ENCODE data around the gene ABCA3. TPM values are rescaled to one million over a fixed set of nuclear protein-coding genes. Genes with fewer than 3 reads are reported as not detected.
A peak's percentile ranks its signal among the peaks of the same experiment; 100 is the strongest.
"Not testable (repeated sequence)": the region's sequence is repeated elsewhere in the genome, so short reads cannot be mapped to it uniquely, and the experiment has no call there.

The ABCA3 gene
- total RNA-seq, 1 experiment from 2014 or later, result not detected

DNA sequence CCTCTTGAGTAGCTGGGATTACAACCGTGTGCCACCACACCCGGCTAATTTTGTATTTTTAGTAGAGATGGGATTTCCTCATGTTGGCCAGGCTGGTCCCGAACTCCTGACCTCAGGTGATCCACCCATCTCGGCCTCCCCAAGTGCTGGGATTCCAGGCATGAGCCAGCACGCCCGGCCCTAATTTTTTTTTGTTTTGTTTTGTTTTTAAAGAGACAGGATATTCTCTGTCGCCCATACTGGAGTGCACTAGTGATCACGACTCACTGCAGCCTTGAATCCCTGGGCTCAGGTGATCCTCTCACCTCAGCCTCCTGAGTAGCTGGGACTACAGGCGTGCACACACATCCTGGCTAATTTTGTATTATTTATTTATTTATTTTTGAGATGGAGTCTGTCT is 100.2 kb downstream of the ABCA3 start:
- H3K36me3 ChIP-seq, result peaks cover 79% of the 10 kb centered on the region
- not testable (repeated sequence) for H3K4me1 ChIP-seq (replicated peaks); DNase-seq (ENCODE audit: low read depth in 1 of 2, low spot score in 2 of 2); H3K27ac ChIP-seq; H3K4me3 ChIP-seq; H3K27me3 ChIP-seq (replicated peaks); H3K9me3 ChIP-seq (replicated peaks)

DNA sequence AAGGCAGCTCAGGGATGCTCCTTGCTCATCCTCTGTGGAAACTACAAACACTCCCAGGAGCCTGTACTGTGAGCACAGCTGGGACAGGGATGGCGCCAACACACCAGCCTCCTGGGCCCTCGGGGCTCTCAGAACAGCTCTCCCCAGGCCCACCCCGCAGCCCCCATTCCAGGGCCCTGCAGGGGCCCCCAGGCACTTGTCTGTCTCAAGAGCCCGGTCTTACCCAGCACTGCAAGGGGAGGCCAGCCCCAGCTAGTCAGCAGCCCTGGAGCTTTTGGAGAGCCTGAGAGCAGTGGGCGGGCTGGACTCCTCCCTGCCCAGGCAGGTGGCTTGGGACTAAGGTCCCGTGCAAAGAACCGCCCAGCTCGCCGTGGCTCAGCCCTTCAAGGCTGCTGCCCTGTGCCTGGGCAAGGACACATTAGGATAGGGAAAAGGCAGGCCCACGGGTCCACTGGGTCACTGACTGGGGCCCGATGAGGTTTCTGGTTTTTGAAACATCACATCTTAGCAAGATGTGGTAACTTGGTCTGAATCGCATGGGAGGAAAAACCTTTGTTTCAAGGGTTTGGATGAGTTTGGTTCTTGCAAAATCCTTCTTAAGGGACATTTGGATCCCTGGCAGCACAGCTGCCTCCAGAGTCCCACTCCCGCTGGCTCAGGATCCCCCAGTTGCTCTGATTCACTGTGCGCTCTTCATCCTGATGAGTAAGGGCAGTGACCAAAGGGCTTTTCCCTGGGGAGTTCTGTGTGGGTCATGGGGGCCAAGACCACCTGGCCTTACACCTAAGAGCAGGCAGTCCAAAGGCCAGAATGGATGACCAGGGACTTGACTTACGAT is 101.5 kb downstream of the ABCA3 start:
- Histone ChIP-seq H3K36me3 (peaks cover 77% of the 10 kb centered on the region), H3K27ac (no peak overlapping the region), H3K4me3 (no peak overlapping the region), H3K9me3 (replicated peaks) (no peaks in the 10 kb centered on the region), H3K4me1 (replicated peaks) (no peaks in the 10 kb centered on the region), H3K27me3 (replicated peaks) (no peaks in the 10 kb centered on the region)
- no peak for DNase-seq (ENCODE audit: low read depth in 1 of 2, low spot score in 2 of 2)

DNA sequence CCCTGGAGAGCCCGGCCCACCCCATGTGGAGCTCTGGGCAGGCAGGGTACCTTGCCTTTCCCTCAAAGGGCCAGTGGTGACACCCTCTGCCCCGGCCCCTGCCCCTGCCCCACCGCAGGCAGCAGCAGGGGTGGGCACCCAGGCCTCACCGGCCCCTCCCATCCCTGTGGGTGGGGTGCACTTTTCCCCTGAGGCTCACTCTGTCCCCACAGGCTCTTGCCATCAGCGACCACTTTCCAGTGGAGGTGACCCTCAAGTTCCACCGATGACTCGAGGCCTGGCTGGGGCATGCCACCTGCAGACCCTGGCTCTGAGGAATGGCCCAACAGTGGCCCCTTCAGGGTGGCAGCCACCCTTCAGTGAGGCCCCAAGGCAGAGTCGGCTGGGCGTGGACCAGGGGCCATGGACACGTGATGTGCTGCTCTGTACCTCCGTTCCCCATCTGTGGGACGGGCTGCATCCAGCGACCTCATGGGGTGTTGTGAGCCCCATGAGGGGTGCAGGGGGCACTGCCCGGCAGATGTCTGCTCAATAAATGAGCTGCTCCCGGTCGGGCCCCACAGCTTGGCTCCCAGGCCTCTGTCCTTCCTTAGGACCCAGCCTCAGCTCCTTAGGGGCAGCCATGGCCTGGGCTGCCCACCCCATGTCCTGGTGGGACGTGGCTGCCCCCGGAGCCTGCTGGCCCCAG is 102.2 kb downstream of the ABCA3 start:
- no peak overlapping the region for H3K4me3 ChIP-seq
- peaks cover 77% of the 10 kb centered on the region for H3K36me3 ChIP-seq
- H3K27me3 ChIP-seq (replicated peaks), result no peaks in the 10 kb centered on the region
- no peak for DNase-seq (ENCODE audit: low read depth in 1 of 2, low spot score in 2 of 2)
- no peak overlapping the region for H3K27ac ChIP-seq
- H3K9me3 ChIP-seq (replicated peaks), result no peaks in the 10 kb centered on the region
- H3K4me1 ChIP-seq (replicated peaks), result no peaks in the 10 kb centered on the region

DNA sequence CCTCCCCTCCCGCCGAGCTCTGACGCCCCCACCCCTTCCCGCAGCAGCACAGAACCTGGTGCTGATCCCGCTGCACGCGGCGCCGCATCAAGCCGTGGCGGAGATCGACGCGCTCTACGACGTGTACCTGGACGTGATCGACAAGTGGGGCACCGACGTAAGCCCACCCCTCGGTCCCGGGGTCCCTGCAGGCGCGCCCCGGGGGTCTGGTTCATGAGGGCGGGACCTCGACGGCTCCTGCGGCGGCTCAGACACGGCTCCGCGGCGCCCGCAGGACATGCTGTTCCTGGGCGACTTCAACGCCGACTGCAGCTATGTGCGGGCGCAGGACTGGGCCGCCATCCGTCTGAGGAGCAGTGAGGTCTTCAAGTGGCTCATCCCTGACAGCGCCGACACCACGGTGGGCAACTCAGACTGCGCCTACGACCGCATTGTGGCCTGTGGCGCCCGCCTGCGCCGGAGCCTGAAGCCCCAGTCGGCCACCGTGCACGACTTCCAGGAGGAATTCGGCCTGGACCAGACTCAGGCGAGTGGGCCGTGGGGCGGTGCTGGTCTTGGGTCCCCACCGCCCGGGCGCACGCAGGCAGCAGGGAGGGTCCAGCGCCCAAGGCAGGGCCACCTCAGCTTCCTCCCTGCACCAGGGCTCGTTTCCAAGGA is 102.9 kb downstream of the ABCA3 start:
- Histone ChIP-seq H3K9me3 (replicated peaks) (no peaks in the 10 kb centered on the region), H3K4me1 (replicated peaks) (no peaks in the 10 kb centered on the region), H3K27ac (no peak overlapping the region), H3K4me3 (no peak overlapping the region), H3K36me3 (peaks cover 77% of the 10 kb centered on the region), H3K27me3 (replicated peaks) (no peaks in the 10 kb centered on the region)
- DNase-seq (ENCODE audit: low read depth in 1 of 2, low spot score in 2 of 2), result no peak

GRCh38 chr16:2237102-2237482 is 103.4 kb downstream of the ABCA3 start:
- H3K4me1 ChIP-seq (replicated peaks), result no peaks in the 10 kb centered on the region
- H3K4me3 ChIP-seq, result no peak overlapping the region
- H3K36me3 ChIP-seq, result peaks cover 77% of the 10 kb centered on the region
- no peak for DNase-seq (ENCODE audit: low read depth in 1 of 2, low spot score in 2 of 2)
- no peaks in the 10 kb centered on the region for H3K9me3 ChIP-seq (replicated peaks)
- H3K27ac ChIP-seq, result no peak overlapping the region
- no peaks in the 10 kb centered on the region for H3K27me3 ChIP-seq (replicated peaks)

DNA sequence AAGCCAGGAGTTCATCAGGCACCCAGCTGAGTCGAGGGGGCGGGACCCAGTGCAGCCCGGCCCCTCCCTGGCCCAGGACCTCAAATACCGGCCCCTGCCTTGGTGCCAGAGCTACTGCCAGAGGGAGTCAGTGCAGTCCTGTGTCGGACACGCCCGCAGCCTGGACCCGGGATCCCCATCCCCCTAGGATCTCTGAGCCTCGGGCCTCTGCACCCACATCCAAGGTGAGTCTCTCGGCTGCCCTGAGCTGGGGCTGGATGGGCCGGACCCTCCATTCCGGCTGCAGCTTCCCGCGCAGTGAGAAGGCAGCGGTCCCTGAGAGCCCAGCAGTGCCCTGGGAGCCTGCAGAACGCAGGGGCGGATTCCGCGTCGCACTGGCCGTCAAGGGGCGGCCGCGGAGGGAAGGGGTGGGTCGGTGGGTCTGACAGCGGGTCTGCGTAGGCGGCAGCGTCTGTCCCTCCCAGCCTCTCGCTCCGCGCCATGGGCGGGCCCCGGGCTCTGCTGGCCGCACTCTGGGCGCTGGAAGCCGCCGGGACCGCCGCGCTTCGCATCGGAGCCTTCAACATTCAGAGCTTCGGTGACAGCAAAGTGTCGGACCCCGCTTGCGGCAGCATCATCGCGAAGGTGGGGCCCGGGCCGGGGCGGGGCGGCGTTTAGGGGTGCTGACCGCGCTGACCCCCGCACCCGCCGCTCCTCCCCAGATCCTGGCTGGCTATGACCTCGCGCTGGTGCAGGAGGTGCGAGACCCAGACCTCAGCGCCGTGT is 104.0 kb downstream of the ABCA3 start, which contains the start of gene DNASE1L2:
Gene DNASE1L2, plus strand, starts transcription at position 108 of the 765 bp plus-strand sequence. Its CDS starts 373 bp downstream, at position 481.
- no peaks in the 10 kb centered on the region for H3K4me1 ChIP-seq (replicated peaks)
- no peak within 1 kb of the TSS for H3K27ac ChIP-seq
- peak in 1 of 2 experiments; percentile 51 for DNase-seq (ENCODE audit: low read depth in 1 of 2, low spot score in 2 of 2)
- H3K36me3 ChIP-seq, result peaks cover 77% of the 10 kb centered on the region
- H3K27me3 ChIP-seq (replicated peaks), result no peaks in the 10 kb centered on the region
- no peak within 1 kb of the TSS for H3K4me3 ChIP-seq
- H3K9me3 ChIP-seq (replicated peaks), result no peaks in the 10 kb centered on the region

DNA sequence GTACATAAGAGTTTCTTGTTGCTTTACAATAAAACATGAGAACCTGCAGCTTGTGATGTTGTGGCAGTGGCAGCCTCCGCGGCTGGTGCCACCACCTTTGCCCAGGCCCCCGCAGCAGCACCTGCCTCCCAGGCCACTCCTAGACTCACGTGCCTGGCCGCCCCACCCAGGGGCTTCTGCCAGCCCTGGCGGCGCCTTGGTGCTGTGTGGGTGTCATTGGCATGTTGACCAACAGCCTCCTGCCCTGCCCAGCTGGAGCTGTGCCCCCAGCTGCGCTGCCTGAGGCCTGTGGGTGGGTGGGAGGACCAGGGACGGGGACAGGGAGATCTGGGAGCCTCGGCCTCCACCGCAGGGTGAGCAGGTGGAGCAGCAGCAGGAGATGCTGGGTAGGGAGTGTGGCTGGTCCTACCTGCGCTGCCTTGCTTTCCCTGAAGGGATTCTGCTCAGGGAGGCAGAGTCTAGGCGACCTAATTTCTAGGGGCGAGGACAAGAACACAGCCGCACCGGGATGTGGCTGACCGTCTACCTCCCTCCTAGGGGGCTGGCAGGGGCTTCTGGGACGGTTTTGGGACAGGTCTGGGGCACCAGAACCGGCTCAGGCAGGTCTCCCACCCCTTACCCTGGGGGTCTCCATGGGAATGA is 104.7 kb downstream of the ABCA3 start:
- no peak for DNase-seq (ENCODE audit: low read depth in 1 of 2, low spot score in 2 of 2)
- Histone ChIP-seq H3K27me3 (replicated peaks) (no peaks in the 10 kb centered on the region), H3K27ac (no peak overlapping the region), H3K4me3 (no peak overlapping the region), H3K4me1 (replicated peaks) (no peaks in the 10 kb centered on the region), H3K36me3 (peaks cover 81% of the 10 kb centered on the region), H3K9me3 (replicated peaks) (no peaks in the 10 kb centered on the region)

DNA sequence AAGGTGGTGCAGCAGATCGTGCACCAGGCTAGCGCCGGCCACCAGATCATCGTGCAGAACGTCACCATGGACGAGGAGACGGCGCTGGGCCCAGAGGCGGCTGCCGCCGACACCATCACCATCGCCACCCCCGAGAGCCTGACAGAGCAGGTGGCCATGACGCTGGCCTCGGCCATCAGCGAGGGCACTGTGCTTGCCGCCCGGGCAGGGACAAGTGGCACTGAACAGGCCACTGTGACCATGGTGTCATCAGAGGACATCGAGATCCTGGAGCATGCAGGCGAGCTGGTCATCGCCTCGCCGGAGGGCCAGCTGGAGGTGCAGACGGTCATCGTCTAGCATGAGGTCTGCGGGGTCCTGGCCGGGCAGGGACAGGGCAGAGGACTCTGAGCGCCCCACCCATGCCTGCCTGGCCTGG is 105.3 kb downstream of the ABCA3 start:
- H3K9me3 ChIP-seq (replicated peaks), result no peaks in the 10 kb centered on the region
- no peaks in the 10 kb centered on the region for H3K4me1 ChIP-seq (replicated peaks)
- H3K27me3 ChIP-seq (replicated peaks), result no peaks in the 10 kb centered on the region
- peaks cover 83% of the 10 kb centered on the region for H3K36me3 ChIP-seq
- DNase-seq (ENCODE audit: low read depth in 1 of 2, low spot score in 2 of 2), result no peak
- no peak overlapping the region for H3K4me3 ChIP-seq
- no peak overlapping the region for H3K27ac ChIP-seq

DNA sequence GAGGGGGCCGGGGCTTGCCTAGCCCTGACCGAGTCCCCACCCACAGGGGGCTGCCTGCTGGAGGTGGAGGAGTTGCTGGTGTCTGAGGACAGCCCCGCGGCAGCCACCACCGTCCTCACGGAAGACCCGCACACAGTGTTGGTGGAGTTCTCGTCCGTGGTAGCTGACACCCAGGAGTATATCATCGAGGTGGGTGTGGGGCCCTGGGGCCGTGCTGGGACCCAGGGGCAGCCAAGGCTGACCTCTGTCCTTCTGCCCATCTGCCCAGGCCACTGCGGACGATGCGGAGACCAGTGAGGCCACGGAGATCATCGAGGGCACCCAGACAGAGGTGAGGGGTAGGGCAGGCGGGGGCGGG is 105.7 kb downstream of the ABCA3 start:
- no peaks in the 10 kb centered on the region for H3K4me1 ChIP-seq (replicated peaks)
- H3K27me3 ChIP-seq (replicated peaks), result no peaks in the 10 kb centered on the region
- H3K9me3 ChIP-seq (replicated peaks), result no peaks in the 10 kb centered on the region
- no peak overlapping the region for H3K4me3 ChIP-seq
- DNase-seq (ENCODE audit: low read depth in 1 of 2, low spot score in 2 of 2), result no peak
- peaks cover 84% of the 10 kb centered on the region for H3K36me3 ChIP-seq
- no peak overlapping the region for H3K27ac ChIP-seq

- DNase-seq (ENCODE audit: low read depth in 1 of 2, low spot score in 2 of 2), result no peak
- no peaks in the 10 kb centered on the region for H3K4me1 ChIP-seq (replicated peaks)
- H3K27me3 ChIP-seq (replicated peaks), result no peaks in the 10 kb centered on the region
- H3K9me3 ChIP-seq (replicated peaks), result no peaks in the 10 kb centered on the region
- H3K27ac ChIP-seq, result no peak overlapping the region
- H3K4me3 ChIP-seq, result no peak overlapping the region
- H3K36me3 ChIP-seq, result peaks cover 86% of the 10 kb centered on the region
Measured at GRCh38 chr16:2233872-2234812, 106.4 kb downstream of the ABCA3 start.

DNA sequence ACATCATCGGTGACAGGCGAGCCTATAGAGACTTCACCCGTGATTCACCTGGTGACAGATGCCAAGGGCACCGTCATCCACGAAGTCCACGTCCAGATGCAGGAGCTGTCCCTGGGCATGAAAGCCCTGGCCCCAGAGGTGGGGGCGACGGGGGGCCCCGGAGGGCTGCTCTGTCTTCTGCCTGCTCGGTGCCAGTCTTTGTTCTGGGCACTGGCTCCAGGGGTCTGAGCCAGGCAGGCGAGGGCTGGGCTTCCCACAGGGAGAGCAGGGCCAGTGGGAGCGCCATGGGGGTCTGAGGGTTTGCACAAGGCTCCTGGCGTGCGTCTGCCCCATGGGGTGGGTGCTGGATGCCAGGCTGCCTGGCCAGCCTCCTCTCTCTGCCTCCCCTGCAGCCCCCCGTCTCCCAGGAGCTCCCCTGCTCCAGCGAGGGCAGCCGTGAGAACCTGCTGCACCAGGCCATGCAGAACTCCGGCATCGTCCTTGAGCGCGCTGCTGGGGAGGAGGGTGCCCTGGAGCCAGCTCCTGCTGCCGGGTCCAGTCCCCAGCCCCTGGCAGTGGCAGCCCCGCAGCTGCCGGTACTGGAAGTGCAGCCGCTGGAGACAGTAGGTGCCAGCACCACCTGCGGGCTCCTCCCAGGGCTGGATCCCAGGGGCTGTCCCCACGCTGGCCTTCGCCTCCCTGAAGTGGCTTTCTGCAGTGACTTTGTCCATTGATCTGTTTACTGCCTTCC is 107.3 kb downstream of the ABCA3 start:
- Histone ChIP-seq H3K4me1 (replicated peaks) (no peaks in the 10 kb centered on the region), H3K9me3 (replicated peaks) (no peaks in the 10 kb centered on the region), H3K36me3 (peaks cover 92% of the 10 kb centered on the region), H3K27ac (no peak overlapping the region), H3K4me3 (no peak overlapping the region), H3K27me3 (replicated peaks) (no peaks in the 10 kb centered on the region)
- peak in 1 of 2 experiments; percentile 45 for DNase-seq (ENCODE audit: low read depth in 1 of 2, low spot score in 2 of 2)
